ENCODE data around the gene SETD1B.
"Not testable (repeated sequence)": the region's sequence is repeated elsewhere in the genome, so short reads cannot be mapped to it uniquely, and the experiment has no call there.

The SETD1B gene

DNA sequence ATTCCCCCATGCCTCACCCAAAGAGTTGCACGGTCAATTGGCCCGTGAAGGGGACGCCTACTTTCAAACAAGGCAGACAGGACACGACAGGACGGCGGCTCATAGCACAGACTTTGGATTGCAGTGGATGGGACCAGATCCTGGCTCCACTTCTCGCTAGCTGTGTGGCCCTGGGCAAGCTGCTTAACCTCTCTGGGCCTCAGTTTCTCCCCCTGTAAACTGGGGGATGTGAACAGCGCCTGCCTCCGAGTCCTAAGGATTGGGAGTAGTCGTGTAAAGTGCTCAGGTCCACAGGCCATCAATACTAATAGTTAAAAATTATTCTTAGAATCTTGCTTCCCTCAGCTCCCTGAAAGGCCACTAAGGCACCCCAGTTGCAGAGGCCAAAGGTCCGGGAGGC is 23.4 kb upstream of the SETD1B start:
- no peak for DNase-seq (ENCODE audit: low read depth in 2 of 2)

DNA sequence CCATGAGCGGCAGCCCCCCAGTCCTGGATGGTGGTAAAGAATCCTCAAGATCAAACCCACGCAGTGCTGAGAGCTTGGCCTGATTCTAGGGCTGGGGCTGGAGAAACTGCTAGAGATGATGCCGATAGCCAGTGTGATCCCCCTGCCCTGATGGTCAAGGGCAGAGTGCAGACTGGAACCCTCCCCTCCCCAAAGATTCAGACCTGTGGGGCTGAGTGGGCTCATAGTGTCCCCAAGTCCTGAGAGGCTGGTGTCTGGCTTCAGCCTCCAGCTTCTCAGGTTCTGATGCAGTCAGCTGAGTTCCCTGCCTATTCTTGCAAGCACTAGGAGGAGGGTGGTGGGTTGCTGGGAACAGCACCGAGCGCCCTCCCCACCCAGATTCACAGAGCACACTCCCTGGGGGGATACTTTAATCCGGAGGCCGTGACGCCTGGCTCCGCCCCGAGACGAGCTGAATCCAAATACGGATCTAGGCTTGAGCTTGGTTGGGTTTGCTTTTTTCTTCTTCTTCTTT is 22.3 kb upstream of the SETD1B start:
- DNase-seq (ENCODE audit: low read depth in 2 of 2): no peak

DNA sequence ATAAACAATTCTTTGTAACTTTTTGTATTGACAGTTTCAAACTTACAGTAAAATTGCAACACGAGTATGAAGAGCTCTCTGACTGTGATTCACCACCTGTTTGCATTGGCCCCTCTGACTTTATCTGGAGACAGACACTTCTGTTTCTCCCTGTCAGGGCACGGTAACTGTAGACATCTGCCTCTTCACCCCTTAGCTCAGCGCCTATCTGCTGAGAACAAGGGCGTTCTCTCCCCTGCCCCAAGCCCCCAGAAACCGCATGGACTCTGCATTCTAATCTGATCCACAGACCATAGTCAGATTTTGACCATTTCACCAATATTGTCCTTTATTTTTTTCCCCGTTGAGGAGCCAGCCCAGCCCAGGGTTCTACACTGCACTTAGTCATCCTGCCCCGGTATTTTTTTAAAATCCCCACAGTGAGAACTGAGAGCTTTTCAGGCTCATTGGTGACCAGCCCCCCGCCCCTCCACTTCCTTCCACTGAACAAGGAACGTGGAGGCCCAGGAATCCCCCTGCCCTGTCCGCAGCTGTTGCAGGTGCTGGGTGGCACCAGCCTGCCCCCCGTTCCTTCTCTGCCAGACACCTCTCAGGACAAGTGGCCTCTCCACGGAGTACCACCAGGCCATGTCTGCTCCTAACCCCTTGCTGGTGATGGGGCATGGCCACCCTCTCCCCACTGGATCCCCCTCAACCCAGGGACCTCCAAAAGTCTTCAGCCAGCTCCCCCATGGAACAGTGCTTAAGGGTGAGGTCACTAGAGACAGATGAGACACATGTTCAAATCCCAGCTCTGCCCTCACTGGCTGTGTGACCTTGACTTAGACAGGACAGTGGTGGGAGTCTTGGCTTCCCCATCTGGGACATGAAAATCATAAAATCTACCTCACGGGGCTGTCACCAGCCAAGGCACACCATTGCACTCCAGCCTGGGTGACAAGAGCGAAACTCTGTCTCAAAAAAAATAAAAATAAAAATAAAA is 21.5 kb upstream of the SETD1B start:
- no peak for DNase-seq (ENCODE audit: low read depth in 2 of 2)

DNA sequence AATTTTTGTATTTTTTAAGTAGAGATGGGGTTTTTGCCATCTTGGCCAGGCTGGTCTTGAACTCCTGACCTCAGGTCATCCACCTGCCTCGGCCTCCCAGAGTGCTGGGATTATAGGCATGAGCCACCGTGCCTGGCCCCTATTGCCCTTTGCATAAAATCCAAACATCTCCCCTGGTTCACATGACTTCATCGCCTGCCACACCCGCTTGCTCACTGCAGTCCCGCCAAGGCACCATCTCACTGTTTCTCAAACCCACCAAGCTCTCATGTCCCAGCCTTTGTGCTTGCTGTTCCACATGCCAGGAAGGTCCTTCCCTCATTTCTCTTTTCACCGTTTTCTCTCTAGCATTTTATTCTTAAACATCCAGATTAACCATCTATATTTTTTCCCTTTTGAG is 20.0 kb upstream of the SETD1B start:
- no peak for DNase-seq (ENCODE audit: low read depth in 2 of 2)

DNA sequence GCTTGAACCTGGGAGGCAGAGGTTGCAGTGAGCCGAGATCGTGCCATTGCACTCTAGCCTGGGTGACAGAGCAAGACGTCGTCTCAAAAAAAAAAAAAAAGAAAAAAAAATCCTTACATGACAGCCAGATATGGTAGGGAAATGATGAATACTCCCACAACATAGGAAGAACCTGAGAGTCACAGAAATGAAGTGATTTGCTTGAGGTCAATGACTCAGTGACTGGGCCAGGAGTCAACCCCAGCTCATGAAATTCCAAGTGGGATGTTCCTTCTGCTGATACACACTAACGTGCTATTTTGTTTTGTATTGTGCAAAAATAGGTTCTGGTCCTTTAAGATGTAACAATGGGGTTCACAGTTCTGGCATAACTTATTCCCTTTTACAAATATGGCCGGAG is 19.3 kb upstream of the SETD1B start:
- no peak for DNase-seq (ENCODE audit: low read depth in 2 of 2)

DNA sequence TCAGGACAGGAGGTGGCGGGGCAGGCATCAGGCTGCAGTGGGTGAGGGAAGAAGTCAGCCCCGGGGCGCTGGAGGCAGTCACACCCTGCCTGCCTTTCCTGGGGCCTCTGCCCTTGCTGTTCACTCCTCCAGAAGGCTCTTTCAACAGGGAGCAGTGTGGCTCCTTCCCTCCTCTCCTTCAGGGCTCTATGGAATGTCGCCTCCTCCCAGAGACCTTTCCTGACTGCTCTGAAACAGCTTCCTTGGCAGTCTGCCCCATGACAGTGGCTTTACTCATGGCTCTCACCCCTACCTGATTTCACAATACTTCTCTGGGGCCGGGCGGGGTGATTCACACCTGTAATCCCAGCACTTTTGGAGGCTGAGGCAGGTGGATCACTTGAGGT is 17.4 kb upstream of the SETD1B start:
- no peak for DNase-seq (ENCODE audit: low read depth in 2 of 2)

DNA sequence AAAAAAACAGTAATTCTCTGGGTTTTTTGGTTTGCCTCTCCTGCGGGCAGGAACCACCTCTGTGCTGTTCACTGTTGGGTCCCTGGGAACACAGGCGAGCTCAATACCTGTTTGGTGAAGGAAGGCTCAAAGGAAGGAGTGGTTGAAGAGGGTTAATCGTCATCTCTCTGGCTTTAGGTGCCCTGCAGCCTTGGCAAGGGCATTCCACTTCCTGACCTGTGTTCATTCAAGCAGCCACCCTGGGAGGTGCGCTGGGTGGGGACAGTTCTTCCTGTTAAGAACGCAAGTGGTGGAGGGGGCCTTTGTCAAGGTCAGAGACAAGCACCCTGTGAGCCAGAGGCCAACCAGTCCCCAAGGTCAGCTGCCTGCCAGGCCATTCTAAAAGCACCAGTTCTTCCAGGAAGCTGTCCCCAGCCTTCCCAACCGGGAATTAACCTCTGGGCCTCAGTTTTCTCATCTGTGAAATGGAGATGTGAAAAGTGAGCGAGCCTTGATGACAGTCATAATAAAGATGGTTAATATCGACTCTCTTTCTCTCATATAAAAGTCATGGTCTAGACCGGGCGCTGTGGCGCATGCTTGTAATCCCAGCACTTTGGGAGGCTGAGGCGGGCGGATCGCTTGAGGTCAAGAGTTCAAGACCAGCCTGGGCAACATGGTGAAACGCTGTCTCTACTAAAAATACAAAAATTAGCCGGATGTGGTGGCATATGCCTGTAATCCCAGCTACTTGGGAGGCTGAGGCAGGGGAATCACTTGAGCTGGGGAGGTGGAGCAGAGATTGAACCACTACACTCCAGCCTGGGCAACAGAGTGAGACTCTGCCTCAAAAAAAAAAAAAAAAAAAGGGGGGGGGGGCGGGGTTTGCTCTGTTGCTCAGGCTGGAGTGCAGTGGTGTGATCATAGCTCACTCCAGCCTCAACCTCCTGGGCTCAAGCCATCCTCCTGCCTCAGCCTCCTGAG is 16.5 kb upstream of the SETD1B start:
- no peak for DNase-seq (ENCODE audit: low read depth in 2 of 2)

DNA sequence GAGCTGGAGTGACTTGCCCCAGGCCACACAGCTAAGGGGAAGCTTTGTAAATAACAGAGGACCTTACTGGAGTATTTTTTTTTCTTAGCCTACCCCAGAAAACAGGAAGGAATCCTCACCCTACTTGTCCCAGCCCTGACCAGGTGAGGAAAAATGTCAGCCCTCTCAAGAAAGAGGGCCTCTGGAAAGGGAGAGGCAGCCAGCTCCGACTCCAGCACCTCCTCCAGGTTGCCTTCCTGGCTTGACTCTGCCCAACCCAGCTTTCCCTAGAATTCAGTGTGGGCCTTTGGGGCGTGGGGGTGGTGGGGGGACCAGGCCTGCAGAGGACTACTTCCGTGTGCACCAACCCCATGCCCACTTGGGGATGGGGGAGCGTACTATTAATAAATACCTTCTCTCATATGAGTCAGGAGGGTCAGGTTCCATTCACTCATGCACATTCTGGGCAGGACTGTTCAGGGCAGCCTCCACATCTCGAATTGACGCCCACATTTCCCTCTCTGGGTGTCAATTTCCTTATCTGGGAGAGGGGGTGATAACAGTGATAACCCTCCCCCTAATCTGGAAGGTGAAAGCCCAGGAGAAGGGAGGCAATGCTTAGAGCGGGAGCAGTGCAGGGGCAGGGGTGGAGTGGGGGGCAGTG is 15.5 kb upstream of the SETD1B start:
- no peak for DNase-seq (ENCODE audit: low read depth in 2 of 2)

DNA sequence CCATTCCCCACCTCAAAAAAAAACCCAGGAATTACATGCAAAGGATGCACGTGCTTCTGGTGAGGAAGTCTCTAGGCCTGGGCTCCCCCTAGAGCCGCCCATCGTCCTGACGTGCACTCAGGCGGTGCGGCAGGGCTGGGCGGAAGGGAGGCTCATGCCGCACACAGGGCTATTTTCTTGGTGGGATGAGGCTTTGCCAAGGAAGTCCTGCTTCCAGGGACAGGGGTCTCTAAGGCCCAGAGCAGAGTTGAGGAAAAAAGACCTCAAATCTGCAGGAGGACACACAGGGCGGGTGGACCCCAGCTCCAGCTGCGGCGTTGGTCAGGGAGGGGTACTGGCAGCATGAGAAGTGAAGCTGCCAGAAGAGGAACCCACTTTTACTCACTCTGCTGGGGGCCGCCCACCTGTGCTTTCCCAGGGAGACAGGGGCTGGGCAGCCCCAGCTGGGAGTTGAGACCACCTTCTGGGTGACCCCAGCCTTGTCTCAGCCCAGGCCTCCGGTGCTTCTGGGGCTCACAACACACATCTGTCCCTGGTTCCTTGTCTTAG is 14.5 kb upstream of the SETD1B start:
- DNase-seq (ENCODE audit: low read depth in 2 of 2): no peak

DNA sequence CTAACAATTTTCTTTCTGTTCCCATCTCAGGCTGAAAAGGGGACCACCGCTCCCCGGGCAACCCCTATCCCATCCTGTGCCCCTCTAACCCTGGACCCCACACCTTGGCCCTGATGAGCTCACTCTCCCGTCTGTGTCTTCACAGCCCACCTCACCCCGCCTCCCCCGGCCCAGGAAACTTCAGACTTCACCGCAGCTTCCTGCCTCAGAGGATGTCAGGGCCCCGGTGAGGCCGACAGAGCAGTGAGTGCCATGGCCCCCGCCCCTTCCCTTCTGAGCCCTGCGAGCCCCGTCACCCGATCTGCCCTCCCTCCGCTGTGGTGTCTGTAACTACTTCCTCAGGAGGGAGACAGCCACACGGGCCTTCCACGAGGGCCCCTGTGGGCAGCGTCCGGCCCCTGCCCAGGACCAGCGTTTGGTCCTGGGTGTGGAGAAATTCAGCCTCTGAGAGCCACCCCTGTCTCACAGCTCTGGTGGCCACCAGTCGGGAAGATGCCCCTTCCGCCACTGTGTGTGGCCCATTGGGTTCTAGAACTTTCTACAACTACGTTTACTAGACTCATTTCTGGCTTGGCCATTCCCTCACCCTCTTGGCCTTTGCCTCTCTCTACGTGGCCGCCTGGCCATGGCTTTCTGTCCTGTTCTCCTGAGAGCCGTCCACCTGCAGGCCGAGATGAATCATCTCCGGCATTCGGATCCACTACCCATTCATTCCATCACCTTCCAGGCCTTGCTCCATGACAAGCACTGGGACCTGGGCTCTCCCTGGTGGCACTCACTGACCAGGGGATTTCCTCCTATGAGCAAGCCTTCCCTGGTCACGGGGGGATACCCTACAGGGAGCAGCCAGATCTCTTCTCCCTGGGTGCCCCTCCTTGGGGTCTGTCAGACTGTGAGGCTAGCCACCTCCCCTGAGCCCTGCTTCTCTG is 13.7 kb upstream of the SETD1B start:
- peak; percentile 89 to 93 for DNase-seq (ENCODE audit: low read depth in 2 of 2)

DNA sequence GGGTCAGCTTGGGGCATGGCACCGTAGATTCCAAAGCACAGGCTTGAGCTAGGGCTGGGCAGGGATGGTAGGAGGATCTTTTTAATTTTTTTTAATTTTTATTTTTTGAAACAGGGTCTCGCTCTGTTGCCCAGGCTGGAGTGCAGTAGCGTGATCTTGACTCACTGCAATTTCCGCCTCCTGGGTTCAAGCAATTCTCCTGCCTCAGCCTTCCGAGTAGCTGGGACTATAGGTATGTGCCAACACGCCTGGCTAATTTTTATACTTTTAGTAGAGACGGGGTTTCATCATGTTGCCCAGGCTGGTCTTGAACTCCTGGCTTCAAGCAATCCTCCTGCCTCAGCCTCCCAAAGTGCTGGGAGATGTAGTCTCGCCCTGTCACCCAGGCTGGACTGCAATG is 13.0 kb upstream of the SETD1B start:
- not testable (repeated sequence) for DNase-seq (ENCODE audit: low read depth in 2 of 2)

DNA sequence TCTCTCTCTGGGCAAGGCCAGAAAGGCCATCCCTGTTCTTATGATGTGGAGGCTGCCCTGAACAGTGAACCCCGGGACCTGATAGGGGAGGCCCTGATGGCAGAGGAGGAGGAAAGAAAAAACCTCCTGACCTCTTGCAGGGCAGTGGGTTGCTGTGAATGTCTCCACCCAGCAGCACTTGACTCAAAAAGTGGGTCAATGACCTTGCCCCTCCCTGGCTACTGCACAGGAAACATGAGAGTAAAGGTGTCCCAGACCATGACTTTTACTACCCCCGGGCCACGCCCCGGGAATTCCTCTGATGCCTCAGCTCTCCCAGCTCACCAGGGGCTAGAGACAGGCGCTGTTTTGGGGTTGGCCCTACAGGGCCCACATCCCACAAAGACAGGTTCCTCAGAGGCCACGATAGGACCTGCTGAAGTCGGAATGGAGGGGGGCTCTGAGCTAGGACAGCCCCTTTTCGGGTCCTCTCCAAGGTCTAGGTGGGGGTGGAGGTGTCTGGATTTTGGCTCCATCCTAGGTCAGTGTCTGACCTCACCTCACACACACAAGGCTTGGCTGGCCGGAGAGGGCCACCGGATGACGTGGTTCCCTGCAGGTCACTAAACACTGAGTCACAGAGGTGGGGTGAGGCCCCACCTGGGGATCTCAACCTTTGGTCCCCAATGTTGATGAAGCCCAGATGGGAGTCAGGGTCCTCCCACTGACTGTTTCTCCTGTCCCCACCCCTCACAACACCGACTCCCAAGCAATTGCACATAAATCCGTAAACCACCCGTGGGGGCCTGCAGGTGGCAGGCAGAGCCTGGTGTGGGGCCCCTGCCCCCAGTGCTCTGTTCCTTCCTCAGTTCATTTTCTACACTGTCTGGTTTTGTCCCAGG is 11.9 kb upstream of the SETD1B start:
- DNase-seq (ENCODE audit: low read depth in 2 of 2): no peak

DNA sequence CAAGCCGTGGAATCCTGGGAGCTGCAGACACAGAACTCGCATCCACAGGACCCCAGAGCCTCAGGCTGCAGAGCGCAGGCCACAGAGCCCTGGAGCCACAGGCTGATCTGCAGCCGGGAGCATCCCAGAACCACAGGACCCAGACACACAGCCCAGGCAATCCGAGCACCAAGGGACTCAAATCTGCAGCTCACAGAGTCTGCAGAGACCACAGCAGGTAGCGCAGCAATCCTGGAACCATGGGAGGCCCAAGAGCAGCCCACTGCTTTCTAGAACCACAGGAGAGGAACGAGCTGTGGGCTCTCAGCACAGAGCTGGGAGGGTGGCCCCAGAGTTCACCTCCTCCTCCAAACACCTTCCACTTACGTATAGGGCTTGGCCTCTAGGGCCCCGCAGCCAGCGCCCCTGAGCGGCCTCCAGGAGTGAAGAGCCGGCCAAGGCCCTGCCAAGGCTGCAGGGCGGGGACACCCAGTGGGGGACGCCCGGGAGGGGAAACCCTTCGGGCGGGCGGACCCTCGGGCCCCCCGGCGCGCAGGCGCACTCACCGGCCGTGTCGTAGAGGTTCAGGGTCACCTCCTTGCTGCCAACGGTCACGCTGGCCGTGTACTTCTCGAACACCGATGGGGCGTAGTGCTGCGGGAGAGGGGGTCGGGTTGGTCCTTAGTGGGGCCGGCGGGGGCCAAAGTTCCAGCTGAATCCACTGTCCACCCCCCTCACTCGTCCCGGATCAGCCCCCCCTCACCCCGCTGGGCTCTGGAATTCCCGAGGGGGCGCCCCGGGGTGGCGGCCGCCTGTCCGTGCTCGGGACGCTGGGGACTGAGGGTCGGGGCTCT is 11.0 kb upstream of the SETD1B start:
- DNase-seq (ENCODE audit: low read depth in 2 of 2): no peak

DNA sequence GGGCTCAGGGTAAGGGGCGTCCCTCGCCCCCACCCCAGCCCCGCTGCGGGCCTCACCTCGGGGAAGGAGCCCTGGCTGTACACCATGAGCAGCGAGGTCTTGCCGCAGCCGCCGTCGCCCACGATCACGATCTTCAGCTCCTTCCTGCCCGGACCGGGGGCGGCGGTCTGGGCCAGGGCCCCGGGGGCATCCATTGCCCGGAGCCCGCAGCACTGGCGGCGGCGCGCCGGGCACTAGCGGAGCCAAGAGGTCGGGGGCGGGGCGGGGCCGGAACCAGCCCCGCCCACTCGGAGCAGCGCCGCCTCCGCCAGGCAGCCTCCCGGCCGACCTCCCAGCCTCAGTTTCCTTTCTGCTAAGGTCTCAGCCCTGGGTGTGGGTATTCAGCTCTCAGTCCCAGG is 10.4 kb upstream of the SETD1B start, which contains the start of gene RHOF:
Gene RHOF, minus strand, starts transcription at position 249 of the 398 bp plus-strand sequence. Its CDS starts 55 bp downstream, at position 194.
- no peak for DNase-seq (ENCODE audit: low read depth in 2 of 2)

DNA sequence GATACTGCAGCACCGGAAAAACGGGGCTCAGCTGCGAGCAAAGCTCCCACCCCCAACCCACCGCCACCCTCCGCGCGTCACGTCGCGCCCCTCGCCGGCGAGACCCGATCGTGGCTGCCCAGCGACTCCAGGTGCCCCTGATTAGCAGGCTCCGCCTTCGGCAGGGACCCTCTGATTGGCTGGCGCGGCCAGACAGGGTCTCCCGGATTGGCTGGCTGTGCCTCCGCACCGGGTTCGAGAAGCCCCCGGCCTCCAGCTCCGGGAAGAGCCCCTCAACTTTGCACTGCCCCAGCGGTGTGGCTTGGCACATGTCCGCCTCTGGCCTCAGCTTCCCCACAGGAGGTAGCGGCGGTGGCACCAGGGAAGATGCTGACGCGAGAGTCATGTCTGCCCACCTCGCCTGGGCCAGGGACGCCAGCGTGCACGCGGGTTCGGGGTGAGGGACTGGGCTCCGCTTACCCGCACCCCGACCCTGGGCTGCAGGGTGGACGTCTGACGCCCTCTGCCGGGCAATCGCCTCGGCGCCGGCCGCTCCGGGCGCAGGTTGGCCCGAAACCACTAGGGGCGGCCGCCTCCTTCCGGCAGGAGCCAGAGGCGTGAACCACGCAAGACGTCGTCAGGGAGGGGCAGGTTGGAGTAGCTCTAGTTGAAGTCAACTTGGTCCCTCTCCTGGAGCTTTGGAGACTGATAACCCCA is 9.8 kb upstream of the SETD1B start:
- DNase-seq (ENCODE audit: low read depth in 2 of 2): peak; percentile 92 to 95

DNA sequence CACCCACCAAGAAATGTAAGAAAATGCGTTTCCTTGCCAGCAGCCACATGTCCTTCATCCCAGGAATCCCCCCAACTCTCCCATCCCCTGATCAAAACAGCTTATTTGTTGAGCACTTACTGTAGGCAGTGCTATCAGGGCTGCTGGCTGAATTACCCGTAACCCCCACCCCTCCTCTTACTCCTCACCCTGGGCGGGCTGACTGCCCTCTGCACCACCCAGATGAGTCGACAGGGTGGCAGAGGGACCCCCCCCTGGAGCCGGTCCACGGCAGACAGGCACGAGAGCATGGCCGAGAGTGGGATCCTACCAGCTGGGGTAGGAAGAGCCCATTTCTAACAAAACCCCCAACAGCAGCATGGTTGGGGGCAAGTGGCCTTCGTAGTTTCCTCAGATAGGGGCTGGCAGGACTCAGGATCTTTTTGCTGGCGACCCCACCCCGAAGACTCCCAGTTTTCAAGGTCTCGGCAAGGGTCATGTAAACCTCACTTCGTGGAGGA is 9.2 kb upstream of the SETD1B start:
- no peak for DNase-seq (ENCODE audit: low read depth in 2 of 2)
